Measurements from ENCODE around the gene CTSZ. TPM values are rescaled to one million over a fixed set of nuclear protein-coding genes. Genes with fewer than 3 reads are reported as not detected.

The CTSZ gene
- total RNA-seq, 1 donor from 2014 or later = 109 TPM

GRCh38 chr20:58992911-58993310, 14.1 kb downstream of the CTSZ start:
- H3K4me3 ChIP-seq (ENCODE audit: low read depth, low read length) = no peak overlapping the region
- H3K27me3 ChIP-seq (ENCODE audit: control insufficient read depth, insufficient read depth, low read length) = no peaks in the 10 kb centered on the region
- H3K36me3 ChIP-seq (ENCODE audit: control insufficient read depth, insufficient read depth, low read length) = peaks cover 4% of the 10 kb centered on the region
- no peak for TF ChIP-seq CTCF (IDR thresholded peaks at IDR 0.05; ENCODE audit: insufficient read depth, low read length, poor library complexity, severe bottlenecking)
- no peak for DNase-seq (ENCODE audit: low read depth)

DNA sequence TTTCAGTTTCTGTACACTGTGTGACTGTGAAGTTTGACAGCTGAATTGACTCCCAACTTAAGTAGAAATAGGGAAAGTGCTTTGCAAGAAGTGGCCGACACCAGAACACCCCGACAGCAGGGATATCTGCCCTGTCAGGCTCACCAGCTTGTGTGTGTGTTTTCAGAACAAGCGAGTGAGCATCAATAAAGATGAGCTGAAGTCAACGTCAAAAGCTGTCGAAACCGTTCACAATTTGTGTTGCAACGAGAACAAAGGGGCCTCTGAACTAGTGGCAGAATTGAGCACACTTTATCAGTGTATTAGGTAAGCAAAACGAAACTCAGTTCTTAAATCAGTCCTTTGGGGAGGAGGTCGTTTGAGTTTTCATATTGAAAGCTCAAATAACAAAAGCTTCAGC, 15.3 kb downstream of the CTSZ start:
- TF ChIP-seq CTCF (IDR thresholded peaks at IDR 0.05; ENCODE audit: insufficient read depth, low read length, poor library complexity, severe bottlenecking) = no peak
- H3K27me3 ChIP-seq (ENCODE audit: control insufficient read depth, insufficient read depth, low read length) = no peaks in the 10 kb centered on the region
- DNase-seq (ENCODE audit: low read depth) = no peak
- H3K4me3 ChIP-seq (ENCODE audit: low read depth, low read length) = no peak overlapping the region
- peaks cover 2% of the 10 kb centered on the region for H3K36me3 ChIP-seq (ENCODE audit: control insufficient read depth, insufficient read depth, low read length)

GRCh38 chr20:58990651-58991445, 16.2 kb downstream of the CTSZ start:
- no peak for TF ChIP-seq CTCF (IDR thresholded peaks at IDR 0.05; ENCODE audit: insufficient read depth, low read length, poor library complexity, severe bottlenecking)
- Histone ChIP-seq H3K36me3 (ENCODE audit: control insufficient read depth, insufficient read depth, low read length) (peaks cover 1% of the 10 kb centered on the region), H3K4me3 (ENCODE audit: low read depth, low read length) (no peak overlapping the region), H3K27me3 (ENCODE audit: control insufficient read depth, insufficient read depth, low read length) (no peaks in the 10 kb centered on the region)
- DNase-seq (ENCODE audit: low read depth) = no peak

DNA sequence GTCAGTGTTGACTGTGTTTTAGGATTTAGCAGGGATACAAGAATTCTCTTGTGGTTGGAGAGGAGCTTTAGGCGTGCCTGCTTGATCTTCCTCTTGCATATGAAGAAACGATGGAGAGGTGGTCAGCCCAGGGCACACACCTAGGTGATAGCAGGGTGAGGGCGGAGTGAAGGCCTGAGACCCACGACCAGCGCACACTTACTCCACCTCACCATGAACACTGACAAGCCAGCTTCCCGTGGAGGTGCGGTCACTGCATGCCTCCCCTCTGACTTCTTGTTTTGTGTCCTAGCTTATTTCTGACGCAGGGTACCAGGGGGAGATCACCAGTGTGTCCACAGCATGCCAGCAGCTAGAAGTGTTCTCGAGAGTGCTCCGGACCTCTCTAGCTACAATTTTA, 17.9 kb downstream of the CTSZ start:
- peaks cover 1% of the 10 kb centered on the region for H3K36me3 ChIP-seq (ENCODE audit: control insufficient read depth, insufficient read depth, low read length)
- no peak for TF ChIP-seq CTCF (IDR thresholded peaks at IDR 0.05; ENCODE audit: insufficient read depth, low read length, poor library complexity, severe bottlenecking)
- DNase-seq (ENCODE audit: low read depth) = no peak
- H3K4me3 ChIP-seq (ENCODE audit: low read depth, low read length) = no peak overlapping the region
- no peaks in the 10 kb centered on the region for H3K27me3 ChIP-seq (ENCODE audit: control insufficient read depth, insufficient read depth, low read length)

GRCh38 chr20:58988565-58988882, 18.5 kb downstream of the CTSZ start:
- DNase-seq (ENCODE audit: low read depth) = no peak
- H3K36me3 ChIP-seq (ENCODE audit: control insufficient read depth, insufficient read depth, low read length) = peaks cover 1% of the 10 kb centered on the region
- H3K27me3 ChIP-seq (ENCODE audit: control insufficient read depth, insufficient read depth, low read length) = no peaks in the 10 kb centered on the region
- TF ChIP-seq CTCF (IDR thresholded peaks at IDR 0.05; ENCODE audit: insufficient read depth, low read length, poor library complexity, severe bottlenecking) = no peak
- H3K4me3 ChIP-seq (ENCODE audit: low read depth, low read length) = no peak overlapping the region
